ENCODE measurements around the gene PPP3CA.

PPP3CA gene

GRCh38 chr4:101126059-101126458 lies 221.3 kb downstream of the PPP3CA start:
- H3K4me3 ChIP-seq (ENCODE audit: low read depth, low read length), result no peak overlapping the region
- TF ChIP-seq MYC (IDR thresholded peaks at IDR 0.05; ENCODE audit: low read depth, low read length) (no peak), MAX (IDR thresholded peaks at IDR 0.05; ENCODE audit: low read depth, low read length) (no peak), CTCF (IDR thresholded peaks at IDR 0.05; ENCODE audit: low read depth, low read length) (no peak), POLR2A (IDR thresholded peaks at IDR 0.05; ENCODE audit: extremely low read depth, insufficient read length) (no peak)
- DNase-seq (ENCODE audit: low read depth), result no peak

- DNase-seq (ENCODE audit: low read depth), result no peak
- no peak overlapping the region for H3K4me3 ChIP-seq (ENCODE audit: low read depth, low read length)
- TF ChIP-seq MAX (IDR thresholded peaks at IDR 0.05; ENCODE audit: low read depth, low read length), result no peak
- TF ChIP-seq MYC (IDR thresholded peaks at IDR 0.05; ENCODE audit: low read depth, low read length), result no peak
- no peak for TF ChIP-seq POLR2A (IDR thresholded peaks at IDR 0.05; ENCODE audit: extremely low read depth, insufficient read length)
- no peak for TF ChIP-seq CTCF (IDR thresholded peaks at IDR 0.05; ENCODE audit: low read depth, low read length)
Observed at GRCh38 chr4:101125045-101125942, 222.0 kb downstream of the PPP3CA start.

GRCh38 chr4:101123231-101123630 lies 224.1 kb downstream of the PPP3CA start:
- no peak for DNase-seq (ENCODE audit: low read depth)
- no peak overlapping the region for H3K4me3 ChIP-seq (ENCODE audit: low read depth, low read length)
- TF ChIP-seq POLR2A (IDR thresholded peaks at IDR 0.05; ENCODE audit: extremely low read depth, insufficient read length), result no peak
- TF ChIP-seq MYC (IDR thresholded peaks at IDR 0.05; ENCODE audit: low read depth, low read length), result no peak
- TF ChIP-seq MAX (IDR thresholded peaks at IDR 0.05; ENCODE audit: low read depth, low read length), result no peak
- no peak for TF ChIP-seq CTCF (IDR thresholded peaks at IDR 0.05; ENCODE audit: low read depth, low read length)

GRCh38 chr4:101122019-101122418 lies 225.3 kb downstream of the PPP3CA start:
- H3K4me3 ChIP-seq (ENCODE audit: low read depth, low read length), result no peak overlapping the region
- no peak for DNase-seq (ENCODE audit: low read depth)
- no peak for TF ChIP-seq MAX (IDR thresholded peaks at IDR 0.05; ENCODE audit: low read depth, low read length)
- no peak for TF ChIP-seq MYC (IDR thresholded peaks at IDR 0.05; ENCODE audit: low read depth, low read length)
- no peak for TF ChIP-seq POLR2A (IDR thresholded peaks at IDR 0.05; ENCODE audit: extremely low read depth, insufficient read length)
- no peak for TF ChIP-seq CTCF (IDR thresholded peaks at IDR 0.05; ENCODE audit: low read depth, low read length)

GRCh38 chr4:101119141-101119540 lies 228.2 kb downstream of the PPP3CA start:
- TF ChIP-seq MYC (IDR thresholded peaks at IDR 0.05; ENCODE audit: low read depth, low read length) (no peak), POLR2A (IDR thresholded peaks at IDR 0.05; ENCODE audit: extremely low read depth, insufficient read length) (no peak), CTCF (IDR thresholded peaks at IDR 0.05; ENCODE audit: low read depth, low read length) (no peak), MAX (IDR thresholded peaks at IDR 0.05; ENCODE audit: low read depth, low read length) (no peak)
- H3K4me3 ChIP-seq (ENCODE audit: low read depth, low read length), result no peak overlapping the region
- DNase-seq (ENCODE audit: low read depth), result no peak

Data from NB4 (cell line).